Measurements from ENCODE around the gene UBE2Q2. TPM values are rescaled to one million over a fixed set of nuclear protein-coding genes. Genes with fewer than 3 reads are reported as not detected.
A peak's percentile ranks its signal among the peaks of the same experiment; 100 is the strongest.
"Not testable (repeated sequence)": the region's sequence is repeated elsewhere in the genome, so short reads cannot be mapped to it uniquely, and the experiment has no call there.

UBE2Q2 gene
- total RNA-seq, 1 donor from 2014 or later = 36.9 TPM

DNA sequence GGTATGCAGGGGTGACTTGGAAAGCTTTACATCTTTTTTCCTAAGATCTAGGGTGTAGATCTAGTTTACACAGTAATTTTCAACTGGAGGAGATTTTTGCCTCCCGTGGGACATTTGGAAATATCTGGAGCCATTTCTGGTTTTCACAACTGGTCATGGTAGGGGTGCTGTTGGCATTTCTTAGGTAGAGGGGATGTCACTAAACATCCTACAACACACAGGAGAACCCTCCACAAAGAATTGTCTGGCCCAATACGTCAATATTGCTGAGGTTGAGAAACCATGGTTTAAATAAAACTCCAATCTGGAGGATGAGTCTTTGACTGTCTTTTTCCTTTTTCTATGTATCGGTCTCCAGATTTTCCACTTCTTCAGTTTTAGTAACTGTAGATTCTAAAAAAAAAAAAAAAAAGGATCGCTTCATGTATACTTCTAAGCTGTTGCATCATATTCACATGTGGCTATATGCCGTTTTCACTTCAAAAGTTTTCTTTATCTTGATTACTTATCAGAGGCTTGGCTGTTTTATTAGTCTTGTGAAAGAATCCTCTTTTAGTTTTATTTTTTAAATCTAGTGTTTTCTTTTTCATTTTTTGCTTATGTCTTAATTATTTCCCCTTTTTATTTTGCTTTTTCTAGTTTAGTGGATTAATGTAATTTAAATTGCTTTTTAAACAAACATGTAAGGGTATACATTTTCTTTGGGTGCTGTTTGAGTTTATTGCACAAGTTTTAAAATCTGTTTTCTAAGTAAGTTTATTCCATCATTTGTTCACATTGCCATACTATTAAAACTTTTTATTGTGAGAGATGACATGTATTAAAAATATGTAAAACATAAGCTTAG is 21.2 kb downstream of the UBE2Q2 start:
- no peak for DNase-seq (ENCODE audit: low read depth, low spot score)

DNA sequence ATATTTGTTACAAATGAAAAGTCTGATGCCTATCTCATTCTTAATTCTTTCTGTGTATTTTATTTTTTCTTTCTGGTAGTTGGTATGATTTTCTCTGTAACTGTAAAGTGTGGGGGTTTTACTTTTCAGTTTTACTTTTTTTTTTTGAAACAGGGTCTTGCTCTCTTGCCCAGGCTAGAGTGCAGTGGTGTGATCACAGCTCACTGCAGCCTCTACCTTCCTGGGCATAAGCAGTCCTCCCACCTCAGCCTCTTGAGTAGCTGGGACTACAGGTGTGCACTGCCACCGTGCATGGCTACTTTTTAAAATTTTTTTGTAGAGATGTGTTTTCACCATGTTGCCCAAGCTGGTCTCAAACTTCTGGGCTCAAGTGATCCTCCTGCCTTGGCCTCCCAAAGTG is 22.8 kb downstream of the UBE2Q2 start:
- not testable (repeated sequence) for DNase-seq (ENCODE audit: low read depth, low spot score)

DNA sequence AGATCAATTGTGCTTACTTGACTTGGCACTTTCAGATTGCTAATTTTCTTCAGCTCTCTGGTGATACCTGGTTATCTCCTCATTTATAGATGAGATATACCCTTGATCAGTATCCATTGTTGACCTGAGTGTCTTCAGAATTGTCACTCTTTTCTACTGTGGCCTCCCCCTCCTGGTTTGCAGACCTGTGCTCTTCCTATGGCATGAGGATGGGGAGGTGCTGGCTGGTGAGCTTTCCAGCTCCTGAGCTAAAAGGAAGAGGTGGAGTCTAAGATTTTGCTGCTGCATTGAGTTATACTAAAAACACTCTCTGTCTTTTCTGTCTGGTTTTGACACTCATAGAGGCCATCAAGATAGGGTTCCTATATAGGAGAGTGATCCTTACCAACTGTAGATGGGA is 23.7 kb downstream of the UBE2Q2 start:
- DNase-seq (ENCODE audit: low read depth, low spot score) = no peak

DNA sequence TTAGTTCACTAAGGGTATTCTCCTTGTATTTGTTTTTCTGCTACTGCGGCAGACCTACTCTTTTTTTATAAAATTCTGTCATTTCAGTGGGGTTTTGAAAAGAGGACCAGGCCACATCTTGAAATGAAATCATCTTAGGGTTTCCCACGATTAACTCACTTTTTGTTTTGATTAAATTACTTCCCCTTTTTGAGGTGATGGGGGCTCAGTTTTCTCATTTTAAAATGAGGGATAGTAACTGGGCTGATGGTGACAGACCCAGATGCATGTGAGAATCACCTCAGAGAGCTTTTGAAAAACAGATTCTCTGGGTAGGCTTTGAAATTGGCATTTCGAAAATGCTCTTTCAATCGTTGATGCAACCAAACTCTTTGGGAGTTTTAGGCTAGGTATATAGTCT is 24.2 kb downstream of the UBE2Q2 start:
- DNase-seq (ENCODE audit: low read depth, low spot score) = no peak

DNA sequence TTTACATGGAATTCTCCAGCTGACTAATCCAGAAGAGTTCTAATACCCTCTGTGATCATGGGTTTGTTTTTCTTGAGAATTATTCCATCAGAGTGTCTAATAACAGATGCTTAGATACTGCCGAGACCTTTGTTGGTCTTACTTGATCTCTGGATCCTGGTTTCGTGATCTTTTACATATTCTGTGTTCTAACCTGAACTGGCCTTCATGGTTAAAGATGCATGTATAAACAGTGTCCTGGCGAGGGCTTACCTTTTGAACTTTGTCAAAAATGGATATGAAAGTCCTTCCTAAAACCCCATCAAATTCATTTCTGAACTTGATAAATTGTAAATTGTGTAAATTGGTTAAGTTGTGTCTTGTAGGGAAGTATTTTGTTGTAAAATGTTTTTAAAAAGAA is 24.8 kb downstream of the UBE2Q2 start:
- DNase-seq (ENCODE audit: low read depth, low spot score) = no peak

DNA sequence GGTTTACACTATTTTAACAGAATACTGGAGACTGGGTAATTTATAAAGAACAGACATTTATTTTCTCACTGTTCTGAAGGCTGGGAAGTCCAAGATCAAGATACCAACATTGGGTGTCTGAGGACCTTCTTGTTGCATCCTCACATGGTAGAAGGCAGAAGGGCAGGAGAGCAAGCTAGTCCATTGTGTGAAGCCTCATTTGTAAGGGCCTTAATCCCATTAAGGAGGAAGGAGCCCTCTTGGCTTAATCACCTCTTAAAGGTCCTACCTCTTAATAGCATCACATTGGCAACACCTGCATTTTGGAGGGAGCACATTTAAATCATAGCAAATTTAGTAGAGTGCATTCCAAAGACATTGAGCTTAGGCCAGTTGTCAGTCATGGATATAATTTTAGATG is 26.2 kb downstream of the UBE2Q2 start:
- no peak for DNase-seq (ENCODE audit: low read depth, low spot score)

DNA sequence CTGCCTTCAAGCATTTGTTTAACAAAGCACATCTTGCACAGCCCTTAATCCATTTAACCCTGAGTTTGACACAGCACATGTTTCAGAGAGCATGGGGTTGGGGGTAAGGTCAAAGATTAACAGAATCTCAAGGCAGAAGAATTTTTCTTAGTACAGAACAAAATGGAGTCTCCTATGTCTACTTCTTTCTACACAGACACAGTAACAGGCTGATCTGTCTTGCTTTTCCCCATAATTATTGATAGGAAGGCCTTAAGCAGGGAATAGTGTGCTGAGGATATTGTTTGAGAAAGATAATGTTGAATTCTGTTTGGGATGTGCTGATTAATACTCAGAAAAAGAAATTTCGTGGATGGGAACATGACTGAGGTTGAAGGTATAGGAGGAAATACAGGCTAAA is 28.3 kb downstream of the UBE2Q2 start:
- DNase-seq (ENCODE audit: low read depth, low spot score) = not testable (repeated sequence)

DNA sequence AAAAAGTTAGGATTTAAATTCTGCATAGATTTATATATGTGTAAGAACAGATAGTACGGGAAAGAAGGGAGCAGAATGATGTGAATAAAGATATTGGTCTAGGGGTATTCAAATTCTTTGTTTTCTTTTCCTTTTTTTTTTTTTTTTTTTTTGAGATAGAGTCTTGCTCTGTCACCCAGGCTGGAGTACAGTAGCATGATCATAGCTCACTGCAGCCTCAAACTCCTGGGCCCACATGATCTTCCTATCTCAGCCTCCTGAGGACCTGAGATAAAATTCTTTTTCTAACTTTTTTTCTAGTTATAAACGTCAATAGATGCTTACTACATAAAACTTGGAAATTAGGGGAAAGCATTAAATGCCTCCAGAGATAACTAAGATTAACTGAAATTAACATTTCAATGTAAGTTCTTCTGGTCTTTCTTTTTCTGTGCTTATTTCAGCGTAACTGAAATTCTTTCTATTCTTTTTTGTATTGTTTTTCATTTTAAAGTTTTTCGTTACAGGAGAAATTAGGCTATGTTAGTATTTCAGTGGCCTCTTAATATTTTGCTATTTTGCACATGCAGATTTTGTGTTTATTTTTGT is 29.2 kb downstream of the UBE2Q2 start:
- no peak for DNase-seq (ENCODE audit: low read depth, low spot score)

DNA sequence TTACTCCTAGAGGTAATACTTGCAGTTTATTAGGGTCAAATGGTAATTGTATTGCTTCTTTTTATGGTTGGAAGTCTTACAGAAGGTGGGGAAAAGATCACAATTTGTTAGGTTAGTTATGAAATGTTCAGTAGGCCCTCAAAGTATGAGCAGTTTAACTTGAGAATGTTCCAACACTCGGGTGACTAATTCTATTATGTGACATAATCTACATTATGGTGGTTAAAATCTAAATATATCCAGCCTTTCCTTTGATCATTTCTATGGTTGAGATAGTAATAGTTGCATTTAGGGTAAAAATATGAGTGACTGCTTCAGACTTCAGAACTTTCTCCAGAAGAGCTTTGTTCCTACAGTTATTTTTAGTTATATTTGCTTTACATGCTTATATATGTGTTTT is 40.8 kb downstream of the UBE2Q2 start:
- DNase-seq (ENCODE audit: low read depth, low spot score) = no peak

DNA sequence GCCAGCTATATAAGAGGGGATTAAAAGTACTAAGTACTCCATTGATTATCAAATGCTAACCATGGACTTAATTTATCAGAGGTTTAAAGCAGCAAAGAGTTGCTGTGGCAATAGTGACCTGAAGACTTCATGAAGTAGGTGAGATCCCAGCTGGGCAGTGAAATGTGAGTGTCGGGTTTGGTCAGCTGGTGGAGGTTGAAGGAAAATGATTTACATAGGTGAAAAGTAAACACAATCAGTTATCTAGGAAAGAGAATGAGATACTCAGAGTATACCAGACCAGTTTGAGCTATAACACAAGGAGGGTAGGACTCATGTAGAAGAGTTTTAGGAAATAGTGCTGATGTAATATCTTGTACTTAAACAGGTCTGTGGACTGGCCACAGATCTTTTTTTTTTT is 43.9 kb downstream of the UBE2Q2 start:
- DNase-seq (ENCODE audit: low read depth, low spot score) = no peak

DNA sequence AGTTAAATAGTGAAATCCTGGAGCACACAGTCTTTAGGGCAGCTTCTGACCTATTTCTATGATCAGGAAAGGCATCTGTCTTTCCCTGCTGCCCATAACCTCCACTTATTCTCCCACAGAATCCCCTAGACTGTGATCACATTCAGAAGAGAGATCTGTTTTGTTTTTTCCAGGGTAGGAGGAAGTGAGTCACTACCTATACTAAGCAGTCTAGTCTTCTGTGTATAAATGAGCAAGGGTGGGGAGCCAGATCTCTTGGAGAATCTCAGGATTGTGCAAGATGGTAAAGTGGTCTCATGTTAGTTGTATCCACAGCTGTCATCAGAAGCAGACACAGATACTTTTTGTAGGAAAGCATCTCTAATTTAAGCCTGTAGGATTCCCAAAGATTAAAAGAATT is 48.6 kb downstream of the UBE2Q2 start:
- peak; percentile 61 for DNase-seq (ENCODE audit: low read depth, low spot score)

DNA sequence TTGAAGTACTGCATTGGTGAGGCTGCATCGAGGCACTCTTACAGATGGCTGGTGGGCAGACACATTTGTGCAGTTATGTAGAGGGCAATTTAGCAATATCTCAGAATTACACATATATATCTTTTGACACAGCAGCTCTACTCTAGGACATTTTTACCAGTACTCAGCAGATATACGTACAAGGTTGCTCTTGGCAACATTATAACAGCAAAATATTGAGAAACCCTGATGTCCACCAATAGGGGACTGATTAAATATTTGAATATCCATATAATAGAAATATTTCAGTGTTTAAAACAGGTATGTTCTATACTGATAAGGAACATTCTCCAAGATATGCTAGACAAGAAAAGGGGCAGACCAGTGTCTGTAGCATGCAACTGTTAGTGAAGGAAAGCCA is 52.5 kb downstream of the UBE2Q2 start:
- DNase-seq (ENCODE audit: low read depth, low spot score) = no peak

DNA sequence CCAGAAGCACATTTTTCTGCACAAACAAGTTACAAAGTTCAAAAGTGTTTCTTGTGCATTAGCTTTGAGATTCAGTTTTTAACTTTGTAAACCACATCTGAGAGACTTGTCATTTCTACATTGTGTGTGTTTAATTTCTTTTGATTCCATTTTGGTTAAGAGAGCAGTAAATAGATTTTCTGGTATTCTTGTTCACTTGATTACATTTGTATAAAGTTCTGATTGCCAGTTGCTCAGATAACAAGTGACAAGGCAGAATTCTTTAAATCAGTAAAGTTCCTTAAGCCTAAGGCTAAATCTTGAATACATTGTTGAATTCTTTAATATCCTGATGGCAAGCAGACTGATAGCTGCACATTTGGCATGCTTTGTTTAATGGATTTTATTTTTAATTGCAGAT is 57.3 kb downstream of the UBE2Q2 start:
- DNase-seq (ENCODE audit: low read depth, low spot score) = no peak

DNA sequence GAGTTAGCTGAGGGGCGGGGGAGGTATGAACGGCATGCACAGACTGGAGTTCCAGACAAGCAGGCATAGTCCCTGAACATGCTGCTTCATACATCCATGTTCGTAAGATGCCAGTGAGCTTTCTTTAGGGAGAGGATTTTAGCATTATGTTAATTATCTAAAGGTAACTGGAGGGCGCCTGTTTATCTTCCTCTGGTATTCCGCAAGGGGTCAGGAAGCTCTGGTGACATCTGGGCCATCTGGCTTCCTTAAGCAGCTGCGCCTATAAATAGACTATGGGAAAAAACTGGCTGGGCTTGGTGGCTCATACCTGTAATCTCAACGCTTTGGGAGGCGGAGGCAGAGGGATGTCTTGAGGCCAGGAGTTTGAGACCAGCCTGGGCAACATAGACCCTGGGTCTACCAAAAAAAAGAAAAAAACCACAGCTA is 58.9 kb downstream of the UBE2Q2 start:
- no peak for DNase-seq (ENCODE audit: low read depth, low spot score)

DNA sequence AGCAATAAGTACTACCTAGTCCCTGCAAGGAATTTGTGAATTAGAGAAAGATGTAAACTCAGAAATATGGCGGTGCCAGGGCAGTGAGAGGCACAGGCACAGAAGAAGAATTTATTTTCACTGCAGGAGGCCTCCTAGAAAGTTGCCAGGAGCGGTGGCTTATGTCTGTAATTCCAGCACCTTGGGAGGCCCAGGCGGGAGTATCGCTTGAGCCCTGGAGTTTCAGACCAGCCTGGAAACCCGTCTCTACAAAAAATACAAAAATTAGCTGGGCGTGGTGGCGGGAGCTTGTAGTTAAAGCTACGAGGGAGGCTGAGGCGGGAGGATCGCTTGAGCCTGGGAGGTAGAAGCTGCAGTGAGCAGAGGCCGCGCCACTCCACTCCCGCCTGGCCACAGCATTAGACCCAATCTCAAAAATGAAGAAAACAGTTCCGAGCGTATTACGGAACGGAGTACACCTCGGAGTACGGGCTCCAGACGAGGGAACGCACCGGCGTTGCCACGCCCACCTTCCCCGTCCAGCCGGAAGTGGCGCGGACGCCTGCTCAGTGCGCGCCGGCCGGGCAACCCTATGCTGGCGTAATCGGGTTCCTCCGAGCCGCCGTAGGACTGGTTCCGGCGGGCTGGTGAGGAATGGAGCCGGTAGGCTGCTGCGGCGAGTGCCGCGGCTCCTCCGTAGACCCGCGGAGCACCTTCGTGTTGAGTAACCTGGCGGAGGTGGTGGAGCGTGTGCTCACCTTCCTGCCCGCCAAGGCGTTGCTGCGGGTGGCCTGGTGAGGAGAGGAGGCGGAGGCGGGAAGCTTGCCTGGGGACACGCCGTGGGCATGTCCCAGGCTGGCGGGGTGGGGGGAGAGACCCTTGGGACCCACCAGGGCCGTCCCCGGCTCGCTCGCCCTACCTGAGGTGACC is 60.3 kb downstream of the UBE2Q2 start, which contains the start of gene FBXO22:
Gene FBXO22, plus strand, starts transcription at position 548 of the 909 bp plus-strand sequence. Its CDS starts 86 bp downstream, at position 634.
- peak; percentile 62 for DNase-seq (ENCODE audit: low read depth, low spot score)

DNA sequence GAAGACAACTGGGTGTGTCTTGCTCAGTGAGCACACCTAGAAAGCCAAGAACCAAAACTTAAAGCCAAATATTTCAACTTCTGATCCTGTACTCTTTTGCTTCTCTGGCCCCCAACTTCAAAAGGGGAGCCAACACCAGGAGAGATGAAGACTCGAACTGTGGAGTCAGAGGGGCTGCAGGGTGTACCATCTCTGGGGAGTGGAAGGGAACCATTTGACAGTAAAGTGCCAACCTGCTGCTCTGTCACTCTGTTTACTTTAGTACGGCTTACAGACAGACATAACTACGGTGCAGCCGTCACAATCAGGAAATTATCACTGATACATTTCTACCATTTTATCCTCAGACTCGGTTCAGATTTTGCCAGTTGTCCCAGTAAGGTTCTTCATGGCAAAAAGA is 62.0 kb downstream of the UBE2Q2 start:
- no peak for DNase-seq (ENCODE audit: low read depth, low spot score)

DNA sequence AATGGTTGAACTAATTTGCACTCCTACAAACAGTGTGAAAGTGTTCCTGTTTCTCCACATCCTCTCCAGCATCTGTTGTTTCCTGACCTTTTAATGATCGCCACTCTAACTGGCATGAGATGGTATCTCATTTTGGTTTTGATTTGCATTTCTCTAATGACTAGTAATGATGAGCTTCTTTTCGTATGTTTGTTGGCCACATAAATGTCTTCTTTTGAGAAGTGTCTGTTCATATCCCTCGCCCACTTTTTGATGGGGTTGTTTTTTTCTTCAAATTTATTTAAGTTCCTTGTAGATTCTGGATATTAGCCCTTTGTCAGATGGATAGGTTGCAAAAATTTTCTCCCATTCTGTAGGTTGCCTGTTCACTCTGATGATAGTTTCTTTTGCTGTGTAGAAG is 67.1 kb downstream of the UBE2Q2 start:
- not testable (repeated sequence) for DNase-seq (ENCODE audit: low read depth, low spot score)

DNA sequence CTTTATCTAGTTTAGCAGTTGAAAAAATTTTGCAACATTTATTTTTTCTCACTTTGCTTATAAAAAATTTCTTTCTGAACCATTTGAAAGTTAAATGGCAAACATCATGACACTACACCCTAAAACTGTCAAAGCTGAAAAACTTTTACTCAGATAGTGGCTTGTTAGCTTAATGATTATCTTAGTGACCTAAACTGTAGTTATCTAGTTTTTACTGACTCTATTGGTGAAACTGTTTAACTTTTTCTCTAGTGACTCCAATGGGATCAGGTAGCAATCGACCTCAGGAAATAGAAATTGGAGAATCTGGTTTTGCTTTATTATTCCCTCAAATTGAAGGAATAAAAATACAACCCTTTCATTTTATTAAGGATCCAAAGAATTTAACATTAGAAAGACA is 73.7 kb downstream of the UBE2Q2 start:
- DNase-seq (ENCODE audit: low read depth, low spot score) = no peak

DNA sequence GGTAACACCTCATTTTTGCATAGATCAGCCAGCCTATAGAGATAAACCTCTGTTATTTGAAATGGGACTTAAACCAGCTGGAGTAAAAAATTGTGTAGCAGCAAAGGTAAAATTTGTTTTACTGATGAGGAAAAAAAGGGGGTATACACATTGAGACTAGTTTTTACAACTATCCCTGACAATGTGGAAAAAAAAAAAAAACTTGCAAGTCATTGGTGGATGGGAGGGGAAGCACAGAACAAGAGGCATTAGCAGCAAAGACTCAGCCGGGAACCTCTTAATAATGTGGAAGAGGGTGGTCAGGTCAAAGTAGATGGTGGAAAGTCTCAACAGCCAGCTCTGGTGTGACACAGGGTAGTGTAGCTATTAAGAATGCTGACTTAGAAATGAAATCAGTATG is 74.9 kb downstream of the UBE2Q2 start:
- DNase-seq (ENCODE audit: low read depth, low spot score) = no peak

DNA sequence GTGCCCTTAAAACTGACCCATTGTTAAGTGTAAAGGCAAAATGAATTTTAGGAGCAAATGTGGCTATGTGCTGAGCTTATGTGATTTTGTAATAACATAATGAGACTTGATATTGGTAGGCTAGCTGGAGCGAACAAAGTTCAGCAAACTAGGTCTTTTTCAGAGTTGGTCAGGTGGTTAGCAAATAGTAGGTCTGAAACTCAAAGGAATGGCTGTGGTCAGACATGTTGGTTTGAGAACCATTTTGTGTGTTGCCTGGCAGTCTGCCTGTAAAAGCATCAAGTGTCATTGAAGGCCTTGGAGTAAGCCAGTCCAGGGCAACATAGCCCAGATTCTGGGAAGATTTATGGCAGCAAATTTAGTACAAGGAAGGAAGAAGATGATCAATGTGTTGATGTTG is 76.8 kb downstream of the UBE2Q2 start:
- no peak for DNase-seq (ENCODE audit: low read depth, low spot score)

DNA sequence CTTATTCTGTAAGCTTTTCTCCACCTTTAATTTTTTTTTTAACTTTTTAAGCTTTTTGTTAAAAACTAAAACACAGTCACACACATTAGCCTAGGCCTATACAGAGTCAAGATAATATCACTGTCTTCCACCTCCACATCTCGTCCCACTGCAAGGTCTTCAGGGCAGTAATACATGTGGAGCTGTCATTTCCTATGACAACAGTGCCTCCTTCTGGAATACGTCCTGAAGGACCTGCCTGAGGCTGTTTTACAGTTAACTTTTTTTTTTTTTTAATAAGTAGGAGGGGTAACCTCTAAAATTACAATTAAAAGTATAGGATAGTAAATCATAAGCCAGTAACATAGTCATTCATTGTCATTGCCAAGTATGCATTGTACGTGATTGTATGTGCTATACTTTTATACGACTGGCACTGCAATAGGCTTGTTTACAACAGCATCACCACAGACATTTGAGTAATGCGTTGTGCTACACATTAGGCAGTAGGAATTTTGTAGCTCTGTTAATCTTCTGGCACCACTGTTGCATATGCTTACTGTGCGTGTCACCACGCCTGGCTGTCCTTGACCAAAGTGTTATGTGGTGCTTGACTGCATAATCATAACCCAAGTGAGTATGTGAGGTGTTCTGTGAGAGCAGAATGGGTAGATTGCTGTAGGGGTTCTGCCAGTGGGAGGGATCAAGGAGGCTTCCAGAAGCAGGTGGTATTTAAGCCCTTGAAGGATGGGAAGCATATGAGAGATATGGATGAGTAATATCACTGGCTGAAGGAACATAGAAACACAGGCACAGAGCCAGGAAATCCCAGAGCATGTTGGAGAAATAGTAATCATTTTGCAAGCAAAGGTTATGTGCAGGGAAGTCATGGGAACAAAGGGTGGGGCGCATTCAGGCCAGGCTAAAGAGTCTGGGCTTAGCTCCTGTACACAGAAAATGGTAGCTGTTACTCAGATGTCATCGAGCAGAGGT is 78.8 kb downstream of the UBE2Q2 start:
- DNase-seq (ENCODE audit: low read depth, low spot score) = peak; percentile 44
